Measurements from ENCODE around the gene MICAL2.

The MICAL2 gene

DNA sequence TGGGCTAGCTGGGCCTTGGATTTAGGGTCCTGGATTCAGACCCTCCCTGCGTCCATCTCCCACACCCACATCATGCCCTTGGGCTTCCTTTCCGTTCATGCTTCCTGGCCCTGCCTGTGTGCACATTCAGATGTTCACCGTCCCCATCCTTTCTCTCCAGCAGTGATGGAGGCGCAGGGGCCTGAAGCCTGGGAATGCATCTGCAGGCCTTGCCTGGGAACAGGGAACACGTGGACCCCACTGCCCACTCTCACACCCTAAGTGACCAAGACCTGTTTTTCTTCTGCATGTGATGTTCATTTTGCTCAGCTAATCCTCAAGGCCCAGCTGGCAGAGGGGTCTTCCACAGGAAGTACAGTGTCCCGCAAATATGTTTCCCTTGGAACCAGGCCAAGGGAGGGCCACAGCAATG is 175.4 kb downstream of the MICAL2 start:
- ChIA-PET POLR2A (interaction anchor here (0.8 kb wide), 1 partner anchor 1187 kb away, joined by 3 read pairs; no protein-coding TSS in a partner anchor), CTCF (interaction anchor here (0.5 to 14.2 kb wide), 7 partner anchors 22 to 306 kb away, joined by 3 to 374 read pairs (median 5); no protein-coding TSS in a partner anchor)
- Histone ChIP-seq H3K27ac (ENCODE audit: extremely low read depth, low read depth, low read length) (no peak overlapping the region), H3K9me3 (ENCODE audit: control insufficient read depth, insufficient read depth, low read depth, low read length) (no peaks in the 10 kb centered on the region), H3K4me1 (ENCODE audit: control insufficient read depth, insufficient read depth, low read length) (no peaks in the 10 kb centered on the region), H3K4me3 (ENCODE audit: low read depth, low read length) (no peak overlapping the region), H3K36me3 (ENCODE audit: control insufficient read depth in 2 of 2, insufficient read depth in 1 of 2, low read length in 2 of 2) (no peaks in the 10 kb centered on the region)
- TF ChIP-seq ZNF350 (tag by site-specific recombination; IDR thresholded peaks at IDR 0.05) (no peak), ZNF677 (tag by site-specific recombination; IDR thresholded peaks at IDR 0.05) (no peak), KLF8 (tag by site-specific recombination; IDR thresholded peaks at IDR 0.05) (no peak), HOXD13 (CRISPR knock-in tag; IDR thresholded peaks at IDR 0.05; ENCODE audit: borderline replicate concordance) (no peak), MZF1 (tag by site-specific recombination; IDR thresholded peaks at IDR 0.05; ENCODE audit: borderline replicate concordance) (no peak), ZNF621 (tag by site-specific recombination; IDR thresholded peaks at IDR 0.05) (no peak), HOXA7 (CRISPR knock-in tag; IDR thresholded peaks at IDR 0.05; ENCODE audit: borderline replicate concordance) (no peak), YY2 (tag by site-specific recombination; IDR thresholded peaks at IDR 0.05) (no peak), PRDM1 (tag by site-specific recombination; IDR thresholded peaks at IDR 0.05) (no peak), ZNF626 (tag by site-specific recombination; IDR thresholded peaks at IDR 0.05) (no peak), ZNF266 (tag by site-specific recombination; IDR thresholded peaks at IDR 0.05; ENCODE audit: low read depth) (no peak), ZFHX2 (tag by site-specific recombination; conservative IDR thresholded peaks at IDR 0.05) (no peak), ZNF114 (tag by site-specific recombination; IDR thresholded peaks at IDR 0.05) (no peak), RBAK (tag by site-specific recombination; IDR thresholded peaks at IDR 0.05) (no peak)
- TF ChIP-seq, protein P1, sequence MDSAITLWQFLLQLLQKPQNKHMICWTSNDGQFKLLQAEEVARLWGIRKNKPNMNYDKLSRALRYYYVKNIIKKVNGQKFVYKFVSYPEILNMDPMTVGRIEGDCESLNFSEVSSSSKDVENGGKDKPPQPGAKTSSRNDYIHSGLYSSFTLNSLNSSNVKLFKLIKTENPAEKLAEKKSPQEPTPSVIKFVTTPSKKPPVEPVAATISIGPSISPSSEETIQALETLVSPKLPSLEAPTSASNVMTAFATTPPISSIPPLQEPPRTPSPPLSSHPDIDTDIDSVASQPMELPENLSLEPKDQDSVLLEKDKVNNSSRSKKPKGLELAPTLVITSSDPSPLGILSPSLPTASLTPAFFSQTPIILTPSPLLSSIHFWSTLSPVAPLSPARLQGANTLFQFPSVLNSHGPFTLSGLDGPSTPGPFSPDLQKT (IDR thresholded peaks at IDR 0.05; ENCODE audit: borderline replicate concordance, low read depth, low read length), result no peak
- TF ChIP-seq, protein P2, sequence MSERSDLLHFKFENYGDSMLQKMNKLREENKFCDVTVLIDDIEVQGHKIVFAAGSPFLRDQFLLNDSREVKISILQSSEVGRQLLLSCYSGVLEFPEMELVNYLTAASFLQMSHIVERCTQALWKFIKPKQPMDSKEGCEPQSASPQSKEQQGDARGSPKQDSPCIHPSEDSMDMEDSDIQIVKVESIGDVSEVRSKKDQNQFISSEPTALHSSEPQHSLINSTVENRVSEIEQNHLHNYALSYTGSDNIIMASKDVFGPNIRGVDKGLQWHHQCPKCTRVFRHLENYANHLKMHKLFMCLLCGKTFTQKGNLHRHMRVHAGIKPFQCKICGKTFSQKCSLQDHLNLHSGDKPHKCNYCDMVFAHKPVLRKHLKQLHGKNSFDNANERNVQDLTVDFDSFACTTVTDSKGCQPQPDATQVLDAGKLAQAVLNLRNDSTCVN (tag by site-specific recombination; optimal IDR thresholded peaks at IDR 0.05), result no peak
- TF ChIP-seq, protein P3, sequence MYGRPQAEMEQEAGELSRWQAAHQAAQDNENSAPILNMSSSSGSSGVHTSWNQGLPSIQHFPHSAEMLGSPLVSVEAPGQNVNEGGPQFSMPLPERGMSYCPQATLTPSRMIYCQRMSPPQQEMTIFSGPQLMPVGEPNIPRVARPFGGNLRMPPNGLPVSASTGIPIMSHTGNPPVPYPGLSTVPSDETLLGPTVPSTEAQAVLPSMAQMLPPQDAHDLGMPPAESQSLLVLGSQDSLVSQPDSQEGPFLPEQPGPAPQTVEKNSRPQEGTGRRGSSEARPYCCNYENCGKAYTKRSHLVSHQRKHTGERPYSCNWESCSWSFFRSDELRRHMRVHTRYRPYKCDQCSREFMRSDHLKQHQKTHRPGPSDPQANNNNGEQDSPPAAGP (tag by site-specific recombination; IDR thresholded peaks at IDR 0.05), result no peak
- TF ChIP-seq, protein P4, sequence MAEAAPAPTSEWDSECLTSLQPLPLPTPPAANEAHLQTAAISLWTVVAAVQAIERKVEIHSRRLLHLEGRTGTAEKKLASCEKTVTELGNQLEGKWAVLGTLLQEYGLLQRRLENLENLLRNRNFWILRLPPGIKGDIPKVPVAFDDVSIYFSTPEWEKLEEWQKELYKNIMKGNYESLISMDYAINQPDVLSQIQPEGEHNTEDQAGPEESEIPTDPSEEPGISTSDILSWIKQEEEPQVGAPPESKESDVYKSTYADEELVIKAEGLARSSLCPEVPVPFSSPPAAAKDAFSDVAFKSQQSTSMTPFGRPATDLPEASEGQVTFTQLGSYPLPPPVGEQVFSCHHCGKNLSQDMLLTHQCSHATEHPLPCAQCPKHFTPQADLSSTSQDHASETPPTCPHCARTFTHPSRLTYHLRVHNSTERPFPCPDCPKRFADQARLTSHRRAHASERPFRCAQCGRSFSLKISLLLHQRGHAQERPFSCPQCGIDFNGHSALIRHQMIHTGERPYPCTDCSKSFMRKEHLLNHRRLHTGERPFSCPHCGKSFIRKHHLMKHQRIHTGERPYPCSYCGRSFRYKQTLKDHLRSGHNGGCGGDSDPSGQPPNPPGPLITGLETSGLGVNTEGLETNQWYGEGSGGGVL (tag by site-specific recombination; IDR thresholded peaks at IDR 0.05), result no peak
- TF ChIP-seq, protein P5, sequence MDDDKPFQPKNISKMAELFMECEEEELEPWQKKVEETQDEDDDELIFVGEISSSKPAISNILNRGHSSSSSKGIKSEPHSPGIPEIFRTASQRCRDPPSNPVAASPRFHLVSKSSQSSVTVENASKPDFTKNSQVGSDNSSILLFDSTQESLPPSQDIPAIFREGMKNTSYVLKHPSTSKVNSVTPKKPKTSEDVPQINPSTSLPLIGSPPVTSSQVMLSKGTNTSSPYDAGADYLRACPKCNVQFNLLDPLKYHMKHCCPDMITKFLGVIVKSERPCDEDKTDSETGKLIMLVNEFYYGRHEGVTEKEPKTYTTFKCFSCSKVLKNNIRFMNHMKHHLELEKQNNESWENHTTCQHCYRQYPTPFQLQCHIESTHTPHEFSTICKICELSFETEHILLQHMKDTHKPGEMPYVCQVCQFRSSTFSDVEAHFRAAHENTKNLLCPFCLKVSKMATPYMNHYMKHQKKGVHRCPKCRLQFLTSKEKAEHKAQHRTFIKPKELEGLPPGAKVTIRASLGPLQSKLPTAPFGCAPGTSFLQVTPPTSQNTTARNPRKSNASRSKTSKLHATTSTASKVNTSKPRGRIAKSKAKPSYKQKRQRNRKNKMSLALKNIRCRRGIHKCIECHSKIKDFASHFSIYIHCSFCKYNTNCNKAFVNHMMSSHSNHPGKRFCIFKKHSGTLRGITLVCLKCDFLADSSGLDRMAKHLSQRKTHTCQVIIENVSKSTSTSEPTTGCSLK (tag by site-specific recombination; IDR thresholded peaks at IDR 0.05), result no peak
- TF ChIP-seq, protein P6, sequence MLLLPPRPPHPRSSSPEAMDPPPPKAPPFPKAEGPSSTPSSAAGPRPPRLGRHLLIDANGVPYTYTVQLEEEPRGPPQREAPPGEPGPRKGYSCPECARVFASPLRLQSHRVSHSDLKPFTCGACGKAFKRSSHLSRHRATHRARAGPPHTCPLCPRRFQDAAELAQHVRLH (tag by site-specific recombination; IDR thresholded peaks at IDR 0.05), result no peak

All from HEK293 (cell line).